Measurements from ENCODE around the gene APRT. TPM values are rescaled to one million over a fixed set of nuclear protein-coding genes. Genes with fewer than 3 reads are reported as not detected.

The APRT gene
- total and polyA plus RNA-seq, 9 of the 15 experiments (the other 6 are each of a cell fraction or from before 2014, with no cell fraction given): 41.7 to 409 (median 146) TPM

DNA sequence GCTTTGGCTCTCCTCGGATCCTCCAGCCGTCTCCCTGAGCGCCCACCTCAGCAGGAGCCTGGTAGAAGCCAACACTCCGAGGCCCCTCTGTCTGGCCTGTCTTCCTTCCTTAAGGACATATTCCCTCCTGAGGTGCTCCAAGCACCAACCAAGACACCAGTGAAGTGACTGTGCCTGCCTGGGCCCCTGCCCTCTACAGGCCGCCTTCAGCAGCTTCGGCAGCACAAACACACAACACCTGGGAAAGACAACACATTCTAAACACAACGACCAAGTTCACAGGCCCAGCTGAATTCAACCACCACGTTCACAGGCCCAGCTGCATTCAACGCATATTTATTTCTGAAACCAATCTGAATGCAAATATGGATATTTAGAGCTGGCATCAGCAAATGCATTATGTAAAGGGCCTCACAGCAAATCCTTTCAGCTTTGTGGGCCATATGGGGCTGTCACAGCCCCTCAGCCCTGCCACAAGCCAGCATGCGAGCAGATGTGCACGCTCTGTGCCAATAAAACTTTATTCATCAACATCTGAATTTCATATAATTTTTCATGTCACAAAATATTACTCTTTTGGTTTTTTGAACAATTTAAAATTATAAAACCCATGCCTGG is 32.8 kb upstream of the APRT start:
- H4K20me1 ChIP-seq (replicated peaks; ENCODE audit: control insufficient read depth, insufficient read depth, low read length): no peaks in the 10 kb centered on the region
- no peak for FAIRE-seq
- H3K4me2 ChIP-seq (ENCODE audit: insufficient read depth, low read length): no peak overlapping the region
- H3K9ac ChIP-seq (ENCODE audit: insufficient read depth in 1 of 2, low read depth in 2 of 2, low read length in 2 of 2): no peak overlapping the region
- H2AFZ ChIP-seq (ENCODE audit: low read depth, low read length): no peak overlapping the region
- in situ Hi-C loops (cut with MboI): no loop called here
- H3K9me3 ChIP-seq (replicated peaks; ENCODE audit: control insufficient read depth, insufficient read depth, low read depth, low read length): no peaks in the 10 kb centered on the region
- 59% methylated on average over 11 of the region's 11 CpGs for WGBS (ENCODE audit: insufficient coverage, low coverage, missing lambda C conversion rate)
- ATAC-seq: peak; percentile 40; the same call in 2 of the 3 replicates
- ChIA-PET POLR2A (interaction anchor here (0.8 kb wide), 1 partner anchor 12 kb away, joined by 3 read pairs; no protein-coding TSS in a partner anchor), CTCF (ENCODE audit: low intra/inter-chr PET ratio) (no interaction called here)
- peaks cover 0 to 43% of the 10 kb centered on the region in 2 experiments; a peak in 2 of 5 replicates for H3K4me1 ChIP-seq (replicated peaks in 1 of 2; ENCODE audit: control insufficient read depth in 2 of 2, insufficient read depth in 2 of 2, low read length in 2 of 2)
- no peaks in the 10 kb centered on the region; the same call in 2 of the 3 replicates for H3K36me3 ChIP-seq (ENCODE audit: control insufficient read depth, insufficient read depth, low read length)
- no peak overlapping the region for H3K27ac ChIP-seq (ENCODE audit: extremely low read depth, low read depth, low read length)
- no peaks in the 10 kb centered on the region for H3K79me2 ChIP-seq (ENCODE audit: control insufficient read depth, insufficient read depth, low read length)
- intact Hi-C loops (cut with micrococcal nuclease): no loop called here
- no TSS peak for BruUV-seq (replicated peaks)
- no peak overlapping the region for H3K4me3 ChIP-seq
- H3K9me1 ChIP-seq (ENCODE audit: control insufficient read depth, insufficient read depth, low read length): no peaks in the 10 kb centered on the region
- TF ChIP-seq, protein P1, sequence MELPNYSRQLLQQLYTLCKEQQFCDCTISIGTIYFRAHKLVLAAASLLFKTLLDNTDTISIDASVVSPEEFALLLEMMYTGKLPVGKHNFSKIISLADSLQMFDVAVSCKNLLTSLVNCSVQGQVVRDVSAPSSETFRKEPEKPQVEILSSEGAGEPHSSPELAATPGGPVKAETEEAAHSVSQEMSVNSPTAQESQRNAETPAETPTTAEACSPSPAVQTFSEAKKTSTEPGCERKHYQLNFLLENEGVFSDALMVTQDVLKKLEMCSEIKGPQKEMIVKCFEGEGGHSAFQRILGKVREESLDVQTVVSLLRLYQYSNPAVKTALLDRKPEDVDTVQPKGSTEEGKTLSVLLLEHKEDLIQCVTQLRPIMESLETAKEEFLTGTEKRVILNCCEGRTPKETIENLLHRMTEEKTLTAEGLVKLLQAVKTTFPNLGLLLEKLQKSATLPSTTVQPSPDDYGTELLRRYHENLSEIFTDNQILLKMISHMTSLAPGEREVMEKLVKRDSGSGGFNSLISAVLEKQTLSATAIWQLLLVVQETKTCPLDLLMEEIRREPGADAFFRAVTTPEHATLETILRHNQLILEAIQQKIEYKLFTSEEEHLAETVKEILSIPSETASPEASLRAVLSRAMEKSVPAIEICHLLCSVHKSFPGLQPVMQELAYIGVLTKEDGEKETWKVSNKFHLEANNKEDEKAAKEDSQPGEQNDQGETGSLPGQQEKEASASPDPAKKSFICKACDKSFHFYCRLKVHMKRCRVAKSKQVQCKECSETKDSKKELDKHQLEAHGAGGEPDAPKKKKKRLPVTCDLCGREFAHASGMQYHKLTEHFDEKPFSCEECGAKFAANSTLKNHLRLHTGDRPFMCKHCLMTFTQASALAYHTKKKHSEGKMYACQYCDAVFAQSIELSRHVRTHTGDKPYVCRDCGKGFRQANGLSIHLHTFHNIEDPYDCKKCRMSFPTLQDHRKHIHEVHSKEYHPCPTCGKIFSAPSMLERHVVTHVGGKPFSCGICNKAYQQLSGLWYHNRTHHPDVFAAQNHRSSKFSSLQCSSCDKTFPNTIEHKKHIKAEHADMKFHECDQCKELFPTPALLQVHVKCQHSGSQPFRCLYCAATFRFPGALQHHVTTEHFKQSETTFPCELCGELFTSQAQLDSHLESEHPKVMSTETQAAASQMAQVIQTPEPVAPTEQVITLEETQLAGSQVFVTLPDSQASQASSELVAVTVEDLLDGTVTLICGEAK (IDR thresholded peaks at IDR 0.05): peak; percentile 89
- TF ChIP-seq, protein P1 (CRISPR knock-in tag; IDR thresholded peaks at IDR 0.05): peak; percentile 78
- TF ChIP-seq E2F3 (CRISPR knock-in tag; IDR thresholded peaks at IDR 0.05): no peak
- TF ChIP-seq, protein P2, sequence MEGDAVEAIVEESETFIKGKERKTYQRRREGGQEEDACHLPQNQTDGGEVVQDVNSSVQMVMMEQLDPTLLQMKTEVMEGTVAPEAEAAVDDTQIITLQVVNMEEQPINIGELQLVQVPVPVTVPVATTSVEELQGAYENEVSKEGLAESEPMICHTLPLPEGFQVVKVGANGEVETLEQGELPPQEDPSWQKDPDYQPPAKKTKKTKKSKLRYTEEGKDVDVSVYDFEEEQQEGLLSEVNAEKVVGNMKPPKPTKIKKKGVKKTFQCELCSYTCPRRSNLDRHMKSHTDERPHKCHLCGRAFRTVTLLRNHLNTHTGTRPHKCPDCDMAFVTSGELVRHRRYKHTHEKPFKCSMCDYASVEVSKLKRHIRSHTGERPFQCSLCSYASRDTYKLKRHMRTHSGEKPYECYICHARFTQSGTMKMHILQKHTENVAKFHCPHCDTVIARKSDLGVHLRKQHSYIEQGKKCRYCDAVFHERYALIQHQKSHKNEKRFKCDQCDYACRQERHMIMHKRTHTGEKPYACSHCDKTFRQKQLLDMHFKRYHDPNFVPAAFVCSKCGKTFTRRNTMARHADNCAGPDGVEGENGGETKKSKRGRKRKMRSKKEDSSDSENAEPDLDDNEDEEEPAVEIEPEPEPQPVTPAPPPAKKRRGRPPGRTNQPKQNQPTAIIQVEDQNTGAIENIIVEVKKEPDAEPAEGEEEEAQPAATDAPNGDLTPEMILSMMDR (IDR thresholded peaks at IDR 0.05 in 2 of 3, conservative IDR thresholded peaks at IDR 0.05 in 1 of 3; ENCODE audit: insufficient read depth in 2 of 3, low read depth in 1 of 3, low read length in 3 of 3): peak in 1 of 3 experiments; percentile 20; a peak in 1 of 6 replicates
- H3K27me3 ChIP-seq (ENCODE audit: control insufficient read depth in 2 of 2, insufficient read depth in 2 of 2, low read length in 2 of 2): no peaks in the 10 kb centered on the region
- DNase-seq (ENCODE audit: extremely low read depth in 1 of 4, low spot score in 3 of 4): no peak
